Measurements from ENCODE around the gene PRR12. TPM values are rescaled to one million over a fixed set of nuclear protein-coding genes. Genes with fewer than 3 reads are reported as not detected.
A peak's percentile ranks its signal among the peaks of the same experiment; 100 is the strongest.
"Not testable (repeated sequence)": the region's sequence is repeated elsewhere in the genome, so short reads cannot be mapped to it uniquely, and the experiment has no call there.

Gene PRR12
- total RNA-seq, 1 donor: 2.2 TPM

- Histone ChIP-seq H3K4me2 (ENCODE audit: insufficient read depth, low read length) (no peak overlapping the region), H3K4me1 (ENCODE audit: insufficient read depth, low read length) (peaks cover 18% of the 10 kb centered on the region), H3K4me3 (ENCODE audit: insufficient read depth, low read length) (no peak overlapping the region), H3K36me3 (ENCODE audit: insufficient read depth, low read length) (peaks cover 39% of the 10 kb centered on the region), H3K79me2 (ENCODE audit: insufficient read depth, low read length) (peaks cover 39% of the 10 kb centered on the region), H3K27me3 (ENCODE audit: insufficient read depth, low read length) (no peaks in the 10 kb centered on the region), H3K9me3 (ENCODE audit: low read depth, low read length) (no peaks in the 10 kb centered on the region), H2AFZ (ENCODE audit: low read length) (no peak overlapping the region), H3K27ac (ENCODE audit: low read depth, low read length) (no peak overlapping the region), H4K20me1 (ENCODE audit: insufficient read depth, low read length) (peaks cover 34% of the 10 kb centered on the region)
- DNase-seq (ENCODE audit: insufficient read length, low spot score, missing footprints): no peak
- no peak for TF ChIP-seq CTCF (IDR thresholded peaks at IDR 0.05; ENCODE audit: extremely low read depth, low read depth, low read length)
Observed at GRCh38 chr19:49616532-49616931, 25.6 kb downstream of the PRR12 start.

GRCh38 chr19:49616945-49617344, 26.0 kb downstream of the PRR12 start:
- TF ChIP-seq CTCF (IDR thresholded peaks at IDR 0.05; ENCODE audit: extremely low read depth, low read depth, low read length): no peak
- Histone ChIP-seq H2AFZ (ENCODE audit: low read length) (no peak overlapping the region), H3K4me1 (ENCODE audit: insufficient read depth, low read length) (peaks cover 18% of the 10 kb centered on the region), H3K4me2 (ENCODE audit: insufficient read depth, low read length) (no peak overlapping the region), H3K79me2 (ENCODE audit: insufficient read depth, low read length) (peaks cover 41% of the 10 kb centered on the region), H4K20me1 (ENCODE audit: insufficient read depth, low read length) (peaks cover 37% of the 10 kb centered on the region), H3K36me3 (ENCODE audit: insufficient read depth, low read length) (peaks cover 43% of the 10 kb centered on the region), H3K9me3 (ENCODE audit: low read depth, low read length) (no peaks in the 10 kb centered on the region), H3K27ac (ENCODE audit: low read depth, low read length) (no peak overlapping the region), H3K4me3 (ENCODE audit: insufficient read depth, low read length) (no peak overlapping the region), H3K27me3 (ENCODE audit: insufficient read depth, low read length) (no peaks in the 10 kb centered on the region)
- DNase-seq (ENCODE audit: insufficient read length, low spot score, missing footprints): no peak

GRCh38 chr19:49617860-49618259, 26.9 kb downstream of the PRR12 start:
- H3K9me3 ChIP-seq (ENCODE audit: low read depth, low read length); H3K4me2 ChIP-seq (ENCODE audit: insufficient read depth, low read length); H3K4me3 ChIP-seq (ENCODE audit: insufficient read depth, low read length); H2AFZ ChIP-seq (ENCODE audit: low read length); DNase-seq (ENCODE audit: insufficient read length, low spot score, missing footprints); H3K27me3 ChIP-seq (ENCODE audit: insufficient read depth, low read length); H3K27ac ChIP-seq (ENCODE audit: low read depth, low read length): not testable (repeated sequence)
- peaks cover 32% of the 10 kb centered on the region for H3K79me2 ChIP-seq (ENCODE audit: insufficient read depth, low read length)
- H4K20me1 ChIP-seq (ENCODE audit: insufficient read depth, low read length): peaks cover 34% of the 10 kb centered on the region
- peaks cover 17% of the 10 kb centered on the region for H3K4me1 ChIP-seq (ENCODE audit: insufficient read depth, low read length)
- peaks cover 43% of the 10 kb centered on the region for H3K36me3 ChIP-seq (ENCODE audit: insufficient read depth, low read length)

- peak; percentile 10 for DNase-seq (ENCODE audit: insufficient read length, low spot score, missing footprints)
- H3K4me3 ChIP-seq (ENCODE audit: insufficient read depth, low read length): no peak overlapping the region
- no peaks in the 10 kb centered on the region for H3K9me3 ChIP-seq (ENCODE audit: low read depth, low read length)
- no peak overlapping the region for H3K27ac ChIP-seq (ENCODE audit: low read depth, low read length)
- no peak overlapping the region for H2AFZ ChIP-seq (ENCODE audit: low read length)
- H3K79me2 ChIP-seq (ENCODE audit: insufficient read depth, low read length): peaks cover 6% of the 10 kb centered on the region
- no peaks in the 10 kb centered on the region for H3K4me1 ChIP-seq (ENCODE audit: insufficient read depth, low read length)
- TF ChIP-seq CTCF (IDR thresholded peaks at IDR 0.05; ENCODE audit: extremely low read depth, low read depth, low read length): no peak
- peaks cover 5% of the 10 kb centered on the region for H4K20me1 ChIP-seq (ENCODE audit: insufficient read depth, low read length)
- no peaks in the 10 kb centered on the region for H3K27me3 ChIP-seq (ENCODE audit: insufficient read depth, low read length)
- H3K36me3 ChIP-seq (ENCODE audit: insufficient read depth, low read length): peaks cover 18% of the 10 kb centered on the region
- H3K4me2 ChIP-seq (ENCODE audit: insufficient read depth, low read length): no peak overlapping the region
Observed at GRCh38 chr19:49624967-49625910, 34.3 kb downstream of the PRR12 start.

Measured in osteoblast (primary cell).